Retina (tissue), 1 donor: ENCODE data around the gene RRAGC.
"Not testable (repeated sequence)": the region's sequence is repeated elsewhere in the genome, so short reads cannot be mapped to it uniquely, and the experiment has no call there.

Source experiments
- DNase-seq: peaks from one replicate; pipeline ENCODE4 v3.0.0-alpha.2; 2016

Gene RRAGC

GRCh38 chr1:38814984-38815464 is 44.5 kb downstream of the RRAGC start:
- DNase-seq = no peak

DNA sequence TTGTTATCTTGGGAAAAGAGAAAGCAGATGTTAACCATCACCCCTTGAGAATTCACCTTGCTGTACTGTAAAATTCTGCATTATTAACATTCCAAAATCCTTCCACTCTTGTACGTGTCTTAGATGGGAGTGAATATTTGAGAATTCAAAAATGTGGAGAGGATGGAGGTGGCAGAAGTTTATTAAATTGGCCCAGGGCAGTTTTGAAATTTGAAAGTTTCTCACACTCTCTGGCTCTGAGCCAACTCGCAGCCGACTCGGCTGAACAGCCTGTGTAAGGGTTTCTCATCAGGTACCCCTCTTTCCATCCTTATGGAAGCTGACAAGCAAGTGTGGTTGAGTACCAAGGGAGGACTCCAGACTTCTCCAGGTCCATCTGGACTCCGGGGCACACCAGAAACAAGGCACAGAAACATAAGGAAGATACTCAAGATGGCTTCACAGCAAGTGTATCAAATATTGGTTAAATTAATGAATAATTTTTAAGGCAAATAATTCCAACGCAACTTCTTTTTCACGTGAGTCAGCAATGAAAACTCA is 45.1 kb downstream of the RRAGC start:
- peak; percentile 16 for DNase-seq

DNA sequence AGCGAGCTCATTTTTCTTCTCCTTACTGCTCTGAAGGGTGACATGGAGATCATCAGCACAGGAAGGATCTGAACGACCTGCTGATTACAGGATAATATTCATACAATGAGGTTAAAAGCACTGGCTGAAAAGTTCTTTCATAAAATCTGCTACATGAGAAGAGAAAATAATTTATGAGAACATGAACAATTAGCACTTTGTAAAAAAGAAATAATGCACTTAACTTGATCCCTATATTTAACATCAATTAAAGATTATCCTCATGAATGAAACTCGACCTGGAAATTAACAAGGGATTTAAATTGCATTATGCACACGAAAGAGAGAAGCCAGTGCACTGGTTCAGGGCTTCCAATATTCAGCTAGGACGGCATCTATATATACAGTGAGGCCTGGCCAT is 46.6 kb downstream of the RRAGC start:
- no peak for DNase-seq

DNA sequence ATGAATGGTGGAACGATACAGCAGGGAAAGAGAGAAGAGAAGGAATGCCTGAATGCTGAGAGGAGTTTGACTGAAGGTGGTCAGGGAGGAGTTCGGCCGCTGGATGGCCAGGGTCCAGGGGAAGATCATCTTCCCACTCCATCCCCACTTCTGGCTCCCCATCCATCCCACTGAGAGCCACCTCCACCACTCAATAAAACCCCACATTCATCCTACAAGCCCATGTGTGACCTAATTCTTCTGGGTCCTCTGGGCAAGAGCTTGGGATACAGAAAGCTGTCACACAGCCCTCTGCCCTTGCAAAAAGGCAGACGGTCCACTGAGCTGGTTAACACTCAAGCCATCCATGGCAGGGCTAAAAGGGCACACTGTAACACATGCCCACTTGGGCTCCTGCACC is 48.1 kb downstream of the RRAGC start:
- DNase-seq = not testable (repeated sequence)

- DNase-seq = no peak
These were observed 53.5 kb downstream of the RRAGC start for GRCh38 chr1:38806090-38806489.

- no peak for DNase-seq
These were observed 54.5 kb downstream of the RRAGC start for GRCh38 chr1:38805036-38805435.

- peak; percentile 74 for DNase-seq
These were observed 55.3 kb downstream of the RRAGC start for GRCh38 chr1:38804062-38804886.

GRCh38 chr1:38803647-38804046 is 55.9 kb downstream of the RRAGC start:
- no peak for DNase-seq

DNA sequence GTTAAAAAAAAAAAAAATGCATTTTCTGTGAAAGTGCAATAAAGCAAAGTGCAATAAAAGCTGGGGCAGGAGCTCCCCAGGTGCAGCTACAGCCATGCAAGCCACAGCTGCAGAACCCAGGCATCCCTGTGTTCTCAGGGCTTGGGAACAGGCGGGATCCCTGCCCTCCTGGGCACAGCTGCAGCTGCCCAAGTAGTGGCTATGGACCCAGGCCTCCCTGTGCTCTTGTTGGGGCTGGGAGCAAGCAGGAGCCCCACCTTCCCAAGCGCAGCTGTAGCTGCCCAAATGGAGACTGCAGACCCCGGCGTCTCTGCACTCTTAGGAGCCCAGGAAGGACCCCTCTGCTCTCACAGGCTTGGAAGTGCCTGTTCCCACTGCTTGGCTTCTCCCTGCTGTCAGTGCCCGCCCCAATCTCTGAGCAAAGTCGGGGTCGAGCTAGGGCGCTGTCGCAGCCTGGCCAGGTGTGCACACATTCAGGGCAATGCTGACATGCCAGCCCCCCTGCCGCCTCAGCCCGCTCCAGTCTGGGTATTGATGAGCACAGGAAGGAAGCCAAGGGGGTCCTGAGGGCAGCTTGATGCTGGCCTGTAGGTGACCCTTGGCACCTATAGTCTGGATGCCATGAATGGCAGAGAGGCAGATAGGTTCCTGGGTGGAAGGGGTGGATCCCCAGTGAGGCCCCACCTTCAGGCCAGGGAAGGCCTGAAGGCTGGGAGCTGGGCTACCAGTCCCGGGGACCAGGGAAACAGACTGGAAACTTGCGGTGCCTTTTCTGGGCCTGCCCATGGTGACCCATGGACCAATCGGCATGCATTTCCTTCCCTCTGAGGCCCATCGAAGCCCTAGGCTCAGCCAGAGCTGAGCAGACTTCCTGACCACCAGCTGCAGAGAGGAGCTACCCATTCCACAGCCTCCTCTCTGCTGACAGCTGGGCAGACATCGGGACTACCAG is 58.6 kb downstream of the RRAGC start:
- no peak for DNase-seq

DNA sequence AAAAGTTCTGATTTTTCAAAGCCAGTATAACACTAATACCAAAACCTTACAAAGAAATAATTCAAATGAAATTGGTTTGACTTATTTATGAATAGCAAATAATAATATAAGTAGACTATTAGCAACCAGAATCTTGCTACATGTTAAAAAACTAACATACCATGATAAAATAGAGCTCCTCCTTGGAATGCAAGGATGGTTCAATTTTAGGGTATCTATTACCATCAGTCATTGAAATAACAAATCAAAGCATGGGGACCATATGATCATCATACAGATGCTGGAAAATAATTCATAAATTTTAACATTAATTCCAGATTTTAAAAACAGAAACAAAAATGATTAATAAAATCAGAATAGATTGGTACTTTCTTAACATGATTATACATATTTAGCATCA is 66.3 kb downstream of the RRAGC start:
- DNase-seq = no peak

DNA sequence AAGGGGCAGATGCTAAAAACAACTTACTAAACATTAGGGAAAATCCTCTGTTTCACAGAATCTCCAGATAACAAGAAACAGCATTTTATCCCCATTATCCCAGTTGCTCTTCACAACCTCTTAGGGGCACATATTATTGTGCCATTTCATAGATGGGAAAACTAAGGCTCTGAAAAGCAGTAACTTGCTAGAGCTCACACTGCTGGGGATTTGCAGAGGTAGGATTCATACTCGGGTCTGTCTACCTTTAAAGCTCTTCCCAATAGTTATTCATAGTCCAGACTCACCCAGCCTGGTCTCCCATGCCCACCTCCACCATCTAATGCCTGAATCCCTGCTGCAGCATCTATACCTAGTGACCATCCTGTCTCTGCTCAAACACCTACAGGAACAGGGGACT is 67.7 kb downstream of the RRAGC start:
- DNase-seq = no peak

DNA sequence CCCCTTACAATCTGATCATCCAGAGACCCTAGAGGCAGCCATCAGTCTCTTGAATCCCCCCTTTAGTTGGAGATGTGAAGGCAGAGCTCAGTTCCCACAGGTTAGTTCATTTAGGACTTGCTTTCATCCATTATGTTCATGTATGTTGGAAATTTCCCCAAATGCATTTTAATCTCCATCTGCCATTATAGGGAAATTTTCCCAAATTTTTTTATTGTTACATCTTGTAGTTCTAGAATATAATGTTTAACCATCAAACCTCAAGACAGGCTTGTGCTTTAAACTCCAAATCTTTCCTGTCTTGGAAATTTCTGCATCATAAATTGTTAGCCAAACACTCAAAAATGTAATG is 68.4 kb downstream of the RRAGC start:
- no peak for DNase-seq

- no peak for DNase-seq
These were observed 69.0 kb downstream of the RRAGC start for GRCh38 chr1:38790422-38791163.

DNA sequence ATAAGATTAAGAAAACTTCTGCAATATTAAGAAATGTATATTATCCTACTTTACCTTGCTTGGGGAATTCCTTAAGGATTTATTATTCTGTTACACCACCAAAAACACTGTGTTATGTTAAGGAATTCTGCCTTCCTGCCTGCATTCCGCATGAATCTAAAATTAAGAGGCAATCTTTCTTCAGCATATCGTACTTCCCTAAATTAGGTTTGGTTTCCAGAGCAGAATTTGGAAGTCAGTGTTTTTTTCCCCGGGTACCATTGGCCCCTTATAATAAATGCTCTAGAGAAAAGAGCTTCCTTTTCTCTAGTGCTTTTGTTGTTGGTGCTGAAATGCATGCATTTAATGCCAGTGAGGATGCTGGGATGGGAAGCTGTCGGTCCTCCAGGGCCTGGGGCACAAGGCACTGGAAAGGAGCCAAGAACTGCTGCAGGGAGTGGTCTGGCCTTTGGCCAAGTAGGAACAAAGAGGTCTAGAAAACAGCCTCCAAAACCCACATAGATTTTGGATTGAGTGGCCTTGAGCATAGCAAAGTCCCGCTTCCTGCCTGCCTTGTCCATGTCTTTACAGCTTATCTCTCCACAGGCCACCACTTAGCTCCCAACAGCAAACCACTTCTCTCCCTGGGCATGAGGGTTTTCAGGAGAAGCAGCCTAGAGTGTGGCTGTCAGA is 69.9 kb downstream of the RRAGC start:
- peak; percentile 35 for DNase-seq

- peak; percentile 39 for DNase-seq
These were observed 70.9 kb downstream of the RRAGC start for GRCh38 chr1:38788341-38789336.
